Astrocyte (in vitro differentiated cells and primary cell): ENCODE data around the gene STAT1. TPM values are rescaled to one million over a fixed set of nuclear protein-coding genes. Genes with fewer than 3 reads are reported as not detected.
A peak's percentile ranks its signal among the peaks of the same experiment; 100 is the strongest.
"Not testable (repeated sequence)": the region's sequence is repeated elsewhere in the genome, so short reads cannot be mapped to it uniquely, and the experiment has no call there.

Experiments used
- DNase-seq: peaks from one replicate; pipeline ENCODE4 v3.0.0-alpha.2; 2010; ENCODE audit warnings: low read depth
- FAIRE-seq: peaks from 2 replicates; lab custom pipeline; 2011; peaks lifted over from hg19 to GRCh38; lab: Jason Lieb, UNC
- H2AFZ ChIP-seq: 2 replicates; pipeline ENCODE4 v1.6.0; 2012; ENCODE audit warnings: low read depth, low read length, inconsistent platforms
- H3K27ac ChIP-seq: 2 replicates; pipeline ENCODE4 v1.5.1; 2011; ENCODE audit warnings: low read depth, low read length, inconsistent platforms
- H3K27me3 ChIP-seq: 2 replicates; pipeline ENCODE4 v1.6.0; 2011; ENCODE audit warnings: low read length, inconsistent platforms; ENCODE audit not compliant: insufficient read depth
- H3K36me3 ChIP-seq: 2 replicates; pipeline ENCODE4 v1.5.1; 2011; ENCODE audit warnings: low read length, inconsistent platforms; ENCODE audit not compliant: insufficient read depth
- H3K4me1 ChIP-seq: 2 replicates; pipeline ENCODE4 v1.5.1; 2011; ENCODE audit warnings: low read length, inconsistent platforms; ENCODE audit not compliant: insufficient read depth
- H3K4me2 ChIP-seq: 2 replicates; pipeline ENCODE4 v1.6.0; 2012; ENCODE audit warnings: low read length, inconsistent platforms
- H3K4me3 ChIP-seq: 2 replicates; pipeline ENCODE4 v1.5.1; 2011; ENCODE audit warnings: low read depth, mild to moderate bottlenecking, low read length, inconsistent platforms; ENCODE audit not compliant: insufficient read depth
- H3K79me2 ChIP-seq: 2 replicates; pipeline ENCODE4 v1.6.0; 2012; ENCODE audit warnings: mild to moderate bottlenecking, low read length, inconsistent platforms; ENCODE audit not compliant: insufficient read depth
- H3K9ac ChIP-seq: 2 replicates; pipeline ENCODE4 v1.6.0; 2012; ENCODE audit warnings: mild to moderate bottlenecking, low read length, inconsistent platforms
- H3K9me3 ChIP-seq: 2 replicates; pipeline ENCODE4 v1.5.1; 2012; ENCODE audit warnings: low read depth, mild to moderate bottlenecking, low read length, inconsistent platforms; ENCODE audit not compliant: insufficient read depth
- H4K20me1 ChIP-seq: 2 replicates; pipeline ENCODE4 v1.6.0; 2012; ENCODE audit warnings: low read length, inconsistent platforms; ENCODE audit not compliant: insufficient read depth
- H3K27ac Mint-ChIP-seq: one replicate; pipeline ENCODE4 v1.8.0; 2021; ENCODE audit warnings: mild to moderate bottlenecking, mixed read lengths; ENCODE audit not compliant: unreplicated experiment
- H3K27me3 Mint-ChIP-seq: one replicate; pipeline ENCODE4 v1.8.0; 2021; ENCODE audit warnings: low read depth, mixed read lengths; ENCODE audit not compliant: unreplicated experiment
- H3K36me3 Mint-ChIP-seq: one replicate; pipeline ENCODE4 v1.8.0; 2021; ENCODE audit warnings: low read depth, mixed read lengths; ENCODE audit not compliant: unreplicated experiment
- H3K4me1 Mint-ChIP-seq: one replicate; pipeline ENCODE4 v1.8.0; 2021; ENCODE audit warnings: low read depth, mixed read lengths; ENCODE audit not compliant: unreplicated experiment
- H3K4me3 Mint-ChIP-seq: one replicate; pipeline ENCODE4 v1.8.0; 2021; ENCODE audit warnings: mild to moderate bottlenecking, moderate library complexity, mixed read lengths; ENCODE audit not compliant: unreplicated experiment
- H3K9me3 Mint-ChIP-seq: one replicate; pipeline ENCODE4 v1.8.0; 2021; ENCODE audit warnings: mild to moderate bottlenecking, mixed read lengths; ENCODE audit not compliant: unreplicated experiment
- CTCF ChIP-seq: IDR thresholded peaks from 2 replicates; pipeline ENCODE4 v1.5.1; 2011; ENCODE audit warnings: low read depth, mild to moderate bottlenecking, inconsistent platforms, low read length, moderate library complexity; ENCODE audit not compliant: insufficient read depth
- EZH2 ChIP-seq: IDR thresholded peaks from 2 replicates; pipeline ENCODE4 v1.6.1; 2012; ENCODE audit warnings: mild to moderate bottlenecking, low read length, inconsistent platforms; ENCODE audit not compliant: insufficient read depth
- total RNA-seq: library from RNA; stranded (reverse); gene quantifications from 2 replicates; pipeline ENCODE4 v1.2.1, GENCODE V29; 2021

Gene STAT1
- total RNA-seq, 1 donor from 2014 or later: 377 TPM

GRCh38 chr2:190996947-190997346 is 17.0 kb downstream of the STAT1 start:
- Histone ChIP-seq H3K9me3 (no peaks in the 10 kb centered on the region), H3K36me3 (peaks cover 46% of the 10 kb centered on the region), H2AFZ (no peak overlapping the region), H3K4me3 (no peak overlapping the region), H3K79me2 (no peaks in the 10 kb centered on the region), H3K4me1 (no peaks in the 10 kb centered on the region), H3K27me3 (no peaks in the 10 kb centered on the region), H3K4me2 (no peak overlapping the region), H3K27ac (no peak overlapping the region), H4K20me1 (no peaks in the 10 kb centered on the region), H3K9ac (no peak overlapping the region)
- Mint-ChIP-seq H3K36me3 (peaks cover 53% of the 10 kb centered on the region), H3K27me3 (no peaks in the 10 kb centered on the region), H3K9me3 (peaks cover 1% of the 10 kb centered on the region), H3K4me3 (no peak overlapping the region), H3K4me1 (peaks cover 15% of the 10 kb centered on the region), H3K27ac (peak overlapping the region; percentile 87)
- TF ChIP-seq EZH2 (no peak), CTCF (no peak)
- FAIRE-seq (no peak), DNase-seq (no peak)

GRCh38 chr2:190996338-190996946 is 17.5 kb downstream of the STAT1 start:
- no peaks in the 10 kb centered on the region for H3K79me2 ChIP-seq
- peaks cover 46% of the 10 kb centered on the region for H3K36me3 ChIP-seq
- FAIRE-seq: no peak

DNA sequence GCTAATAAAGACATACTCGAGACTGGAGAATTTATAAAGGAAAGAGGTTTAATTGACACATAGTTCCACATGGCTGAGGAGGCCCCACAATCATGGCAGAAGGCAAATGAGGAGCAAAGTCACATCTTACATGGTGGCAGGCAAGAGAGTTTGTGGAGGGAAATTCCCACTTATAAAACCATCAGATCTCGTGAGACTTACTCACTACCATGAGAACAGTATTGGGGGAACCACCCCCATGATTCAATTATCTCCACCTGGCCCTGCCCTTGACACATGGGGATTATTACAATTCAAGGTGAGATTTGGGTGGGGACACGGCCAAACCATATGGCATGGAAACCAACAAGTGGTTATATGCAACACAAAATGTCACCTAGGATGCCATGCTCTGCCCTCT is 18.7 kb downstream of the STAT1 start:
- not testable (repeated sequence) for H3K4me3 Mint-ChIP-seq, H3K9me3 Mint-ChIP-seq, H4K20me1 ChIP-seq, FAIRE-seq, H2AFZ ChIP-seq, H3K4me1 ChIP-seq, H3K27me3 Mint-ChIP-seq, H3K27me3 ChIP-seq, H3K9me3 ChIP-seq, H3K4me3 ChIP-seq, H3K4me2 ChIP-seq, H3K27ac ChIP-seq, H3K27ac Mint-ChIP-seq, H3K9ac ChIP-seq, H3K79me2 ChIP-seq, DNase-seq
- H3K36me3 ChIP-seq: peaks cover 46% of the 10 kb centered on the region
- H3K4me1 Mint-ChIP-seq: peaks cover 15% of the 10 kb centered on the region
- peaks cover 52% of the 10 kb centered on the region for H3K36me3 Mint-ChIP-seq

More at GRCh38 chr2:190996338-190996946, 17.5 kb downstream of the STAT1 start:
- Mint-ChIP-seq H3K27ac (no peak overlapping the region), H3K4me3 (no peak overlapping the region), H3K36me3 (peaks cover 53% of the 10 kb centered on the region), H3K27me3 (no peaks in the 10 kb centered on the region), H3K9me3 (peaks cover 1% of the 10 kb centered on the region), H3K4me1 (peaks cover 15% of the 10 kb centered on the region)
- no peak for DNase-seq
- Histone ChIP-seq H3K4me2 (no peak overlapping the region), H2AFZ (no peak overlapping the region), H3K4me3 (no peak overlapping the region), H3K9ac (no peak overlapping the region), H3K4me1 (no peaks in the 10 kb centered on the region), H3K9me3 (no peaks in the 10 kb centered on the region), H4K20me1 (no peaks in the 10 kb centered on the region), H3K27me3 (no peaks in the 10 kb centered on the region), H3K27ac (no peak overlapping the region)
- no peak for TF ChIP-seq EZH2
- TF ChIP-seq CTCF: peak; percentile 73
